Mucosa of descending colon (tissue), 3 donors: ENCODE results near the gene ATG9A. TPM values are rescaled to one million over a fixed set of nuclear protein-coding genes. Genes with fewer than 3 reads are reported as not detected.

Experiments
- ATAC-seq: fragments of 200-7000 bp; cut with Tn5 transposase; one replicate; pipeline ENCODE4 v1.9.1; 2020; ENCODE audit warnings: mild to moderate bottlenecking, moderate library complexity
- DNase-seq, 3 donors: peaks; one replicate each; pipeline ENCODE4 v3.0.0-alpha.2; 2020
- H3K36me3 ChIP-seq: fragments of 200-600 bp; one replicate; pipeline ENCODE4 v1.8.0; 2021; ENCODE audit warnings: low read depth, mild to moderate bottlenecking
- H3K4me1 ChIP-seq: fragments of 200-600 bp; one replicate; pipeline ENCODE4 v1.8.0; 2021; ENCODE audit warnings: low read depth, mild to moderate bottlenecking
- H3K4me3 ChIP-seq: fragments of 200-600 bp; one replicate; pipeline ENCODE4 v1.8.0; 2021; ENCODE audit warnings: mild to moderate bottlenecking
- H3K9me3 ChIP-seq: fragments of 200-600 bp; one replicate; pipeline ENCODE4 v1.8.0; 2021; ENCODE audit warnings: mild to moderate bottlenecking
- CTCF ChIP-seq: fragments of 200-600 bp; IDR thresholded peaks from one replicate; pipeline ENCODE4 v1.8.0; 2022; ENCODE audit warnings: antibody characterized with exemption, mild to moderate bottlenecking
- intact Hi-C, 2 donors: fragments of 100-400 bp; cut with DNase I in 1 of 2; cut with micrococcal nuclease in 1 of 2; formaldehyde crosslinking; loops; one replicate each; pipeline versions ENCODE4 v1.11.0 to v1.11.1; 2022; cut with DNase I, micrococcal nuclease
- total RNA-seq, 3 donors: library from RNA; stranded (reverse); fragmentation: NEBNext Ultra II Directional in 2 of 3; extraction: Animal tissue kit (Norgen Biotek cat#: 25700) in 2 of 3; gene quantifications; one replicate each; pipeline versions ENCODE4 v1.2.1 to v1.2.4, GENCODE V29; 2021 to 2023
- donor health status: DM: no; HTN: no; CAD: no; lungs with moderate emphysema.
- donor health status: DM: no; HTN: no; CAD: no.
- donor health status: DM: no; HTN: yes; CAD: no.

The ATG9A gene
- total RNA-seq, 3 donors from 2014 or later, result 51.9 to 74.3 (median 63.4) TPM

GRCh38 chr2:219218217-219218731, 11.2 kb downstream of the ATG9A start:
- H3K4me1 ChIP-seq, result peaks cover 26% of the 10 kb centered on the region
- TF ChIP-seq CTCF, result no peak
- intact Hi-C loops, result loop anchor here in 1 of 2 donors (10.0 kb wide), 1 partner anchor 53 kb away; the partner anchor contains the start of gene NHEJ1

GRCh38 chr2:219216535-219216915, 12.9 kb downstream of the ATG9A start:
- no peak for DNase-seq
- no peaks in the 10 kb centered on the region for H3K9me3 ChIP-seq
- no peaks in the 10 kb centered on the region for H3K36me3 ChIP-seq
- intact Hi-C loops, result loop anchor here in 1 of 2 donors (10.0 kb wide), 1 partner anchor 52 kb away; the partner anchor contains the start of gene NHEJ1
- no peak for TF ChIP-seq CTCF
- peaks cover 26% of the 10 kb centered on the region for H3K4me1 ChIP-seq
- ATAC-seq, result no peak
- H3K4me3 ChIP-seq, result no peak overlapping the region

More at GRCh38 chr2:219218217-219218731, 11.2 kb downstream of the ATG9A start:
- H3K4me3 ChIP-seq, result peak overlapping the region; percentile 17
- DNase-seq, result peak; percentile 58 to 82 (median 75)
- peak; percentile 72 for ATAC-seq
- peaks cover 2% of the 10 kb centered on the region for H3K36me3 ChIP-seq
- no peaks in the 10 kb centered on the region for H3K9me3 ChIP-seq

- no peak for TF ChIP-seq CTCF
- no peak for DNase-seq
Observed at GRCh38 chr2:219215871-219216534, 13.4 kb downstream of the ATG9A start.

GRCh38 chr2:219214786-219215185, 14.7 kb downstream of the ATG9A start:
- Histone ChIP-seq H3K9me3 (no peaks in the 10 kb centered on the region), H3K4me3 (no peak overlapping the region), H3K4me1 (peaks cover 26% of the 10 kb centered on the region), H3K36me3 (no peaks in the 10 kb centered on the region)
- intact Hi-C loops, result loop anchor here in 1 of 2 donors (10.0 kb wide), 1 partner anchor 50 kb away; the partner anchor contains the start of gene NHEJ1
- no peak for DNase-seq
- TF ChIP-seq CTCF, result no peak
- no peak for ATAC-seq

More at GRCh38 chr2:219215871-219216534, 13.4 kb downstream of the ATG9A start:
- ATAC-seq, result no peak
- H3K4me3 ChIP-seq, result no peak overlapping the region
- intact Hi-C loops, result loop anchor here in 1 of 2 donors (10.0 kb wide), 1 partner anchor 51 kb away; the partner anchor contains the start of gene NHEJ1
- no peaks in the 10 kb centered on the region for H3K36me3 ChIP-seq
- H3K4me1 ChIP-seq, result peaks cover 26% of the 10 kb centered on the region
- H3K9me3 ChIP-seq, result no peaks in the 10 kb centered on the region

GRCh38 chr2:219214141-219214540, 15.3 kb downstream of the ATG9A start:
- Histone ChIP-seq H3K4me3 (no peak overlapping the region), H3K36me3 (no peaks in the 10 kb centered on the region), H3K4me1 (peaks cover 21% of the 10 kb centered on the region), H3K9me3 (no peaks in the 10 kb centered on the region)
- ATAC-seq, result no peak
- no peak for DNase-seq
- intact Hi-C loops, result loop anchor here in 1 of 2 donors (10.0 kb wide), 1 partner anchor 49 kb away; the partner anchor contains the start of gene NHEJ1
- no peak for TF ChIP-seq CTCF
